Stimulated activated CD4-positive, alpha-beta T cell treated with anti-CD3 and anti-CD28 coated beads, Interleukin-1b, Interleukin-23, amount 100 ng/mL, for 48 hours (primary cell): Measurements from ENCODE around the gene FXYD4.

Experiments
- DNase-seq: peaks from one replicate; pipeline ENCODE4 v3.0.0-alpha.2; 2020

Gene FXYD4

DNA sequence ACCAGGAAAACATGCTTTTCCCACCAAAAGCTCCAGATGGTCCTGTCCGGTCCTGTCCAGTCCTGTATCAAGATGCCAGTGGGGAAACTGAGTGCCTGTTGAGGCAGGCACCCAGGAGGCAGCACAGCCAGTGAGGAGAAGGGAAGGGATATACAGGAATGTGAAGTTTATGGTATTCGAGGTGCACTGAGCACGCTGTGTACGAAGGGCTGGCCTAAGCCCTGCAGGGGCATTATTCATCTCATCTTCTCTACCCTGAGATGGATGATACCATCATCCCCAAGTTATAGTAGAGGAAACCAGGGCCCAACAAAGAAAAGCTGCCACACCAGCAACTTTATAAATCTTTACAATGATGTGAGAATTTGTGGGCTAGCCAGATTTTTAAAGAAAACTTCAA, 23.4 kb upstream of the FXYD4 start:
- no peak for DNase-seq

- DNase-seq = peak; percentile 84
These were observed 22.7 kb upstream of the FXYD4 start for GRCh38 chr10:43348511-43349312.

DNA sequence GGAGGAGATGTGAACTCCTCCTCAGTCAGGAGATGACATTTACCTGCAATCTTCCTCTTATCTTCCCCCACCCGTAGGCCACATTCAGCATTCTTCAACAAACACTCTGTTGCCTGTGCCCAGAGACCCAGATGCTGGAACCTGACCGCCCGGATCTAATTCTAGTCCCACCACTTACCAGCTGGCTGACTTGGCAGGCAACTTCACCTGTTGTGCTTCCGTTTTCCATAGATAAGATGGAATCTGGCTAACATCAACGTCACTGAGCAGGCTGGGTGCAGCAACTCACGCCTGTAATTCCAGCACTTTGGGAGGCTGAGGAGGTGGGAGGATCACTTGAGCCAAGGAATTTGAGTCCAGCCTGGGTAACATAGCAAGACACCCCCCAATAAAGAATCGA, 21.3 kb upstream of the FXYD4 start:
- DNase-seq = no peak

DNA sequence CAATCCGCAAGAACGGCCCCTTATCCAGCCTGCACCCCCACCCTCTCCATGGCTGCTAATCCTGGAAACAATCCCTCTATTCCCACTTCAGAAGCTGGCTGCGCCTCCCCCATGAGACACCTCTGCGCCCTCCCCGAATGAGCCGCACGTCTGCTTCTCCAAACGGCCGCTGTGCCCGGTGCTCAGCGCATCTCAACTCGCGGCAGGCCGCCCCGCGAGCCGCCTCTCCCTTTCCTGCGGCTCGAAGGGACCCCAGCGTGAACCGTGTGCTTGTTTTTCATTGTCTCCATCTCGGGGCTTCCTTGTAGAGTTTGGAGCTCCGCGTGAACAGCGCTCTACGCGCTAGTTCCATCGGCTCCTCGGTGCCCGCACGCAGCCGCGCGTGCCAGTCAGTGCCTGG, 20.8 kb upstream of the FXYD4 start:
- no peak for DNase-seq

- no peak for DNase-seq
These were observed 20.1 kb upstream of the FXYD4 start for GRCh38 chr10:43351301-43351700.

GRCh38 chr10:43352951-43353350, 18.5 kb upstream of the FXYD4 start:
- DNase-seq = no peak

DNA sequence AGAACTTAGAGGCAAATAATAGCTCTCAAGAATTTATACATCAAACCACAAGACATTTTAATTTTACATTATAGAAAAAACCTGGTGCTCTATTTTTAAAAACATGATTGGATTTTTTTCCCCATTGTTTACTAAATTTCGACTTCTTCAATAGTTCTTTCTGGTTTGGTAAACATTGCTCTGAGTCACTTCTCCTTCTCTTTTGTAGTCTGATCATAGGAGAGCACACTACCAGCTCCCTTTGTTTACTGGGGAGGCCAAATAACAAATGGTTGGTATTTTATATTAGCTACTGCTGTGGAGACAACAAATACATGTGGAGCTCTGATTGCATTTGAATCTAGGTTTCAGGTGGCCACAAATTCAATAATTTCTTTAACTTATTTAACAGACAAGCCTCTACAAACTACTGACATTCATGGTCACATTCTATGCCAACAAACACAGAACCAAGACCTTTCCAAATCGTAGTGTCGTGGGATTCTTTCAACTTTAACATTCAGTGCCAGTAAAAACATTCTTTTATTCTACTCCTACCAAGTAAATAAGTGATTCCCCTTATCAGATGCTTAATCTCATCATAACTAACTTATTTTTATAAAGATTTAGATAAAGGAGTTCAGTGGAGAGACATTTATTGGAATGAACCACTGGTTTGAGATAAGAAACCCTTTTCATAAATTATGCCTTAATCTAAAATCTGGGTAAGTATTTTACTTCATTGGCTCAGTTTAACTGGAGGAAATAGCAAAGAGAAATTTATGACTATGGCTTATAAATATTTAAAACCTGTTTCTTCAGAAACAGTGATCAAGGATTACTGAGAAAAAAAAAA, 17.7 kb upstream of the FXYD4 start:
- DNase-seq = no peak

DNA sequence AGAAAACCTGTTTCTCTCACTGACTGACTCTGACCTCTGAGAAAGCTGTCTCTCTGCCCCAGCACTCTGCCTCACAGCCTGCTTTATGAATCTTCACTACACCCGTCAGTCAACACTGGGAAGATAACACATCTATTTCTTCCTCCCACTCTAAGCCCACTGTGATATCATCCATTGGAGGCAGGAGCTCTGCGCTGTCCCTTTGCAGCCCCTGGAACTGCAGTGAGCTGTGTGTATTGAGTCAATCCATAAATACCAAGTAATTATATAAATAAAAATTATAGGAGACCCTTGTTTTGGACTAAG, 17.2 kb upstream of the FXYD4 start:
- no peak for DNase-seq

- no peak for DNase-seq
These were observed 16.5 kb upstream of the FXYD4 start for GRCh38 chr10:43354879-43355380.

- peak; percentile 43 for DNase-seq
These were observed 15.6 kb upstream of the FXYD4 start for GRCh38 chr10:43355749-43356371.

DNA sequence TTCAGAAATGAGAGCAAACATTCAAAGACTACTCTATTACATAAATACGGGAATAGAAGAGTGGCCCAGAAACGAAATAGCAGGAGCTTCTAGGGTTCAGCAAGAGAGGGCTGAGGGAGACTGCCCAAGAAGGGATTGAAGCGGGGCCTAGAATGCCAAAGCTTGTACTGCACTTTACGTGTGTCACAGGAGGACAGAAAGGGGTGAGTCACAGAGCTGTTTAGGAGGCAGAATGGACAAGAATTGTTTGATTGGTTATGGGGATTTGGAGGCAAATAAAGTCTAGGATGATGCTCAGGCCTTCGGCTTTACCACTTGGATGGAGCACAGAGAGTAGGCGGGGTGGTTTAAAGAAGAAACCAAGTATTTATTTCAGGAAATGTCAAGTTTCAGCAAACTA, 11.3 kb upstream of the FXYD4 start:
- no peak for DNase-seq

DNA sequence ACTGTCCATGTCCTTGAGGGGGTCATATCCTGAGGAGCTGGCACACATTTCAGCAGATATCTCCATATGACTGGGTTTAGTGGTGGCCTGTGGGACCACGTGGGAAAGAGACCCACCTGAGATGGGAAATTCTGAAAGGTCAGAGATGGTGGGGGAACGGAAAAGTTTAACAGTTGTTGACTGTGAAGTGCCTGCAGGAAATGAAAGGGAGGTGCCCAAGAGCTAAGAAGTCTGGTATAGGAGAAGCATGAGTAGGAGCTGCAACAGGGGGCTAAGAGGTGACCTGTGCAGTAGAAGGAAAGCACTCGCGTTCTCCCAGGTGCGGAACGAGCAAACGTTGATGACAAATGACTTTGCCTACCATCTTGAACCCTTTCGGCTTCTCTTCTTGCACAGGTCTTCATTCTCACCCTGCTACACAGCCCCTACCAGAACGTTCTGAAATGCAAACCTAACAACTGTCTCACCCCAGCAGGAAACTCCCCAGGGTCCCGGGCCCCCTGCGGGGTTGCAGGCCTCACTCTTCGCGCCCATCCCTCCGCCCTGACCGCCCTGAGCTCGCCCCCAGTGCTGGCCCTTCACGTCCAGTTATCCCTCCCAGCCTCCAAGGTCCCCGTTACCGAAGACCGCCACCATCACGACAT, 9.8 kb upstream of the FXYD4 start:
- peak; percentile 25 for DNase-seq

- DNase-seq = peak; percentile 99
These were observed 9.1 kb upstream of the FXYD4 start for GRCh38 chr10:43362191-43362839.

- no peak for DNase-seq
These were observed 6.4 kb upstream of the FXYD4 start for GRCh38 chr10:43365001-43365400.

- no peak for DNase-seq
These were observed 1.5 kb upstream of the FXYD4 start for GRCh38 chr10:43369921-43370320.

- no peak for DNase-seq
These were observed 693 bp upstream of the FXYD4 start for GRCh38 chr10:43370671-43371215.

DNA sequence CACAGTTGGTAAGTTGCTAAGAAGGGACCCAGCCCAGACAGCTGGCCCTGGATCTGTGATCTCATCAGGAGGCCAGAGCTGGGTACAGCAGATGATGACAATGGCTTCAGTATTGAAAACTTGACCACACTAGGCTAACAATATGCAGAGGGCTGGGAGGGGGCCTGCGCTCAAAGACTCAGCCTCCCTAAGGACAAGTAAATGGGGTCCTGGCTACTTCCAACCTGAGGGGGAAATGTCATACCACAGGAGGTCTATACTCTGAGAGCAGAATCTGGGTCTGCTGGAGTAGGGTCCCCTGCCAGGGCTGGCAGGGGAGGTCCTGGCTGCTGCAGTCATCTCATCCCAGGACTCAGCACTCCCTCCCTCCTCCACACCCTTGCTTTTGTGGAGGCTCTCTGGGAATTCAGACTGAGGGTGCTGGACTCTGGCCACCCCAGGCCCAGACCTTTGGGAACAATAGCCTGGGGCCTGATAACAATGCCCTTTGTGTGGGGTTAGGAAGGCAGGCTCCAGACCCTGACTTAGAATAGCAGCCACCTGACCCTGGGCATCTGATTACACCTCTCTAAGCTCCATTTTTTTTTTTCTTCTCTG, 1.4 kb downstream of the FXYD4 start:
- DNase-seq = no peak

DNA sequence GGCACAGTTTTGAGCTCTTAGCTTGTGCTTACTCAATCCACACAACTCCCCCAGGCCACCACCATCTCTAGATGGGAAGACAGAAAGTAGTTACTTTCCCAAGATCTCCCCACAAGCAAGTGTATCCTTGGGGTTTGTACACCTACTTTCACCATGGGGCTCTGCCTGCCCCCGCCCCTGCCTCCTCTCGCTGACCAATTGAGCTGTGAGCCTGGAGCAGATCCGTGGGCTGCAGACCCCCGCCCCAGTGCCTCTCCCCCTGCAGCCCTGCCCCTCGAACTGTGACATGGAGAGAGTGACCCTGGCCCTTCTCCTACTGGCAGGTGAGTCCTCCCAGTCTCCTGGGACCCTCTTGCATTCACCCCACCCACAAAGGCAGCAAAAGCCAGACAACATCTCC, 2.0 kb downstream of the FXYD4 start:
- no peak for DNase-seq

- DNase-seq = no peak
These were observed 2.8 kb downstream of the FXYD4 start for GRCh38 chr10:43374194-43374593.

- DNase-seq = no peak
These were observed 4.1 kb downstream of the FXYD4 start for GRCh38 chr10:43375401-43376020.

DNA sequence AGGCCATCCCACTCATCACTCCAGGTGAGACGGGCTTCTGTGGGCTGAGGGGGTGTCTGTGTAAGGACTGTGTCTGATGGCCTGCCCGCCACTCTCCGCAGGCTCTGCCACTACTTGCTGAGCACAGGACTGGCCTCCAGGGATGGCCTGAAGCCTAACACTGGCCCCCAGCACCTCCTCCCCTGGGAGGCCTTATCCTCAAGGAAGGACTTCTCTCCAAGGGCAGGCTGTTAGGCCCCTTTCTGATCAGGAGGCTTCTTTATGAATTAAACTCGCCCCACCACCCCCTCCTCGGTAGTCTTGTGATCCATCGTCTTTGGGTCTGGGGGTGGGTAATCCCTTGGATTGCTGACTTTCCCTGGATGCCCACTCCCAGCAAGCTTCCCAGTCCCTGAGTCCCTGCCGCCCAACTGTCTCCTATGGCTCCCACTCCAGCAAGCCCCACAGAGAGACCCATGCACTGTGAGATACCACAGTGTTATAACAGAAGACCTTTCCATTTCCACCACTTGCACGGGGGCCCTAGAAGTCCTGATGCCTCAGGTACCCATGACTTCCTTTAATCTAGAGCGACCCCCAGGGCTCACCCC, 4.7 kb downstream of the FXYD4 start:
- no peak for DNase-seq
